IPS DF 4.7 (cell line): ENCODE measurements around the gene NRROS.

Source experiments
- DNase-seq: peaks from one replicate; pipeline ENCODE4 v3.0.0-alpha.2; 2013; ENCODE audit warnings: low spot score; ENCODE audit errors: extremely low read depth

NRROS gene

GRCh38 chr3:196677353-196677752, 37.9 kb downstream of the NRROS start:
- no peak for DNase-seq

GRCh38 chr3:196677931-196678330, 38.4 kb downstream of the NRROS start:
- no peak for DNase-seq

GRCh38 chr3:196684548-196685407, 45.3 kb downstream of the NRROS start:
- peak; percentile 38 for DNase-seq

- DNase-seq, result no peak
Measured at GRCh38 chr3:196686436-196686835, 46.9 kb downstream of the NRROS start.

GRCh38 chr3:196688349-196688748, 48.9 kb downstream of the NRROS start:
- DNase-seq, result no peak

- no peak for DNase-seq
Measured at GRCh38 chr3:196689941-196690660, 50.6 kb downstream of the NRROS start.

- DNase-seq, result no peak
Measured at GRCh38 chr3:196691386-196691785, 51.9 kb downstream of the NRROS start.

GRCh38 chr3:196694202-196694638, 54.7 kb downstream of the NRROS start:
- DNase-seq, result no peak

GRCh38 chr3:196694941-196695848, 55.7 kb downstream of the NRROS start:
- DNase-seq, result no peak

GRCh38 chr3:196695849-196696226, 56.3 kb downstream of the NRROS start:
- no peak for DNase-seq

- DNase-seq, result no peak
Measured at GRCh38 chr3:196697270-196697669, 57.8 kb downstream of the NRROS start.

GRCh38 chr3:196699749-196700148, 60.3 kb downstream of the NRROS start:
- DNase-seq, result no peak

- DNase-seq, result no peak
Measured at GRCh38 chr3:196700801-196701200, 61.3 kb downstream of the NRROS start.

- DNase-seq, result no peak
Measured at GRCh38 chr3:196706327-196706726, 66.8 kb downstream of the NRROS start.

- no peak for DNase-seq
Measured at GRCh38 chr3:196706731-196707130, 67.2 kb downstream of the NRROS start.

GRCh38 chr3:196707566-196707965, 68.1 kb downstream of the NRROS start:
- DNase-seq, result no peak

GRCh38 chr3:196708467-196708866, 69.0 kb downstream of the NRROS start:
- DNase-seq, result no peak
